SJSA1 (cell line): ENCODE data around the gene KLF3. TPM values are rescaled to one million over a fixed set of nuclear protein-coding genes. Genes with fewer than 3 reads are reported as not detected.

Experiments used
- DNase-seq, 2 experiments: peaks; one replicate each; pipeline ENCODE4 v3.0.0-alpha.2; 2015 to 2020; ENCODE audit warnings: low spot score in 2 of 2, low read depth in 1 of 2
- H3K27ac ChIP-seq: fragments of 250-450 bp; sonication (Bioruptor Pico); 2 replicates; pipeline ENCODE4 v1.5.1; 2020; ENCODE audit warnings: mild to moderate bottlenecking, moderate library complexity
- H3K27me3 ChIP-seq: fragments of 250-450 bp; sonication (Bioruptor Pico); replicated peaks from 2 replicates; pipeline ENCODE4 v1.5.1; 2020; ENCODE audit warnings: mild to moderate bottlenecking, moderate library complexity
- H3K36me3 ChIP-seq: fragments of 250-450 bp; sonication (Bioruptor Pico); 2 replicates; pipeline ENCODE4 v1.5.1; 2020; ENCODE audit warnings: mild to moderate bottlenecking
- H3K4me1 ChIP-seq: fragments of 250-450 bp; sonication (Bioruptor Pico); replicated peaks from 2 replicates; pipeline ENCODE4 v1.6.1; 2021; ENCODE audit warnings: mild to moderate bottlenecking
- H3K4me3 ChIP-seq: fragments of 250-450 bp; sonication (Bioruptor Pico); 2 replicates; pipeline ENCODE4 v1.5.1; 2020; ENCODE audit warnings: mild to moderate bottlenecking
- H3K9me3 ChIP-seq: fragments of 250-450 bp; sonication (Bioruptor Pico); replicated peaks from 2 replicates; pipeline ENCODE4 v1.5.1; 2020; ENCODE audit warnings: mild to moderate bottlenecking
- total RNA-seq: library from RNA; depleted of rRNA; stranded (reverse); fragments of >200 nt; shearing (Covaris generic); gene quantifications from 2 replicates; pipeline ENCODE4 v1.2.3, GENCODE V29; 2014

Gene KLF3
- total RNA-seq, 1 experiment from 2014 or later, result 8.3 TPM

- H3K36me3 ChIP-seq, result no peaks in the 10 kb centered on the region
- no peak overlapping the region for H3K4me3 ChIP-seq
- no peaks in the 10 kb centered on the region for H3K27me3 ChIP-seq
- no peak for DNase-seq
- no peak overlapping the region for H3K27ac ChIP-seq
- no peaks in the 10 kb centered on the region for H3K9me3 ChIP-seq
- H3K4me1 ChIP-seq, result peaks cover 60% of the 10 kb centered on the region
Observed at GRCh38 chr4:38672397-38673129, 8.6 kb downstream of the KLF3 start.

GRCh38 chr4:38673130-38673978 is 9.4 kb downstream of the KLF3 start:
- Histone ChIP-seq H3K27ac (no peak overlapping the region), H3K9me3 (no peaks in the 10 kb centered on the region), H3K4me3 (no peak overlapping the region), H3K36me3 (no peaks in the 10 kb centered on the region), H3K27me3 (no peaks in the 10 kb centered on the region), H3K4me1 (peaks cover 64% of the 10 kb centered on the region)
- no peak for DNase-seq

GRCh38 chr4:38674258-38675144 is 10.5 kb downstream of the KLF3 start:
- Histone ChIP-seq H3K27ac (no peak overlapping the region), H3K4me1 (peaks cover 63% of the 10 kb centered on the region), H3K9me3 (no peaks in the 10 kb centered on the region), H3K4me3 (no peak overlapping the region), H3K27me3 (no peaks in the 10 kb centered on the region), H3K36me3 (no peaks in the 10 kb centered on the region; the same call in 1 of the 2 replicates)
- no peak for DNase-seq

GRCh38 chr4:38675146-38676121 is 11.4 kb downstream of the KLF3 start:
- 0 out of 2 replicates have a peak overlapping the region, but pooled peaks have one; percentile 1 for H3K27ac ChIP-seq
- no peaks in the 10 kb centered on the region for H3K9me3 ChIP-seq
- no peak overlapping the region for H3K4me3 ChIP-seq
- peak; percentile 68 to 69 for DNase-seq
- H3K4me1 ChIP-seq, result peaks cover 63% of the 10 kb centered on the region
- H3K27me3 ChIP-seq, result no peaks in the 10 kb centered on the region
- H3K36me3 ChIP-seq, result no peaks in the 10 kb centered on the region; the same call in none of the 2 replicates

- Histone ChIP-seq H3K4me3 (no peak overlapping the region), H3K9me3 (no peaks in the 10 kb centered on the region), H3K27ac (peak overlapping the region; percentile 35), H3K4me1 (peaks cover 57% of the 10 kb centered on the region), H3K27me3 (no peaks in the 10 kb centered on the region), H3K36me3 (peaks cover 12% of the 10 kb centered on the region)
- DNase-seq, result no peak
Observed at GRCh38 chr4:38676986-38677385, 13.0 kb downstream of the KLF3 start.

- no peak overlapping the region for H3K4me3 ChIP-seq
- H3K9me3 ChIP-seq, result no peaks in the 10 kb centered on the region
- no peak for DNase-seq
- H3K27ac ChIP-seq, result peak overlapping the region; percentile 35
- peaks cover 52% of the 10 kb centered on the region for H3K4me1 ChIP-seq
- peaks cover 12% of the 10 kb centered on the region for H3K36me3 ChIP-seq
- H3K27me3 ChIP-seq, result no peaks in the 10 kb centered on the region
Observed at GRCh38 chr4:38677441-38677840, 13.4 kb downstream of the KLF3 start.

- peak; percentile 51 to 58 for DNase-seq
- no peaks in the 10 kb centered on the region for H3K9me3 ChIP-seq
- H3K4me1 ChIP-seq, result peaks cover 46% of the 10 kb centered on the region
- H3K4me3 ChIP-seq, result no peak overlapping the region
- H3K27me3 ChIP-seq, result no peaks in the 10 kb centered on the region
- H3K36me3 ChIP-seq, result peaks cover 12% of the 10 kb centered on the region
- H3K27ac ChIP-seq, result peak overlapping the region; percentile 35
Observed at GRCh38 chr4:38678078-38678477, 14.1 kb downstream of the KLF3 start.

GRCh38 chr4:38679921-38680320 is 15.9 kb downstream of the KLF3 start:
- no peak for DNase-seq
- Histone ChIP-seq H3K4me3 (no peak overlapping the region), H3K4me1 (peaks cover 35% of the 10 kb centered on the region), H3K36me3 (peaks cover 12% of the 10 kb centered on the region), H3K9me3 (no peaks in the 10 kb centered on the region), H3K27ac (no peak overlapping the region), H3K27me3 (no peaks in the 10 kb centered on the region)

GRCh38 chr4:38681281-38681991 is 17.4 kb downstream of the KLF3 start:
- Histone ChIP-seq H3K4me1 (peaks cover 21% of the 10 kb centered on the region), H3K4me3 (no peak overlapping the region), H3K36me3 (peaks cover 12% of the 10 kb centered on the region), H3K27me3 (no peaks in the 10 kb centered on the region), H3K9me3 (no peaks in the 10 kb centered on the region), H3K27ac (no peak overlapping the region)
- no peak for DNase-seq

GRCh38 chr4:38682336-38682735 is 18.3 kb downstream of the KLF3 start:
- peaks cover 15% of the 10 kb centered on the region for H3K4me1 ChIP-seq
- peaks cover 12% of the 10 kb centered on the region for H3K36me3 ChIP-seq
- no peaks in the 10 kb centered on the region for H3K27me3 ChIP-seq
- H3K27ac ChIP-seq, result no peak overlapping the region
- no peak for DNase-seq
- no peaks in the 10 kb centered on the region for H3K9me3 ChIP-seq
- no peak overlapping the region for H3K4me3 ChIP-seq

- H3K27me3 ChIP-seq, result no peaks in the 10 kb centered on the region
- H3K9me3 ChIP-seq, result no peaks in the 10 kb centered on the region
- H3K4me1 ChIP-seq, result peaks cover 6% of the 10 kb centered on the region
- H3K27ac ChIP-seq, result no peak overlapping the region
- H3K4me3 ChIP-seq, result no peak overlapping the region
- peaks cover 16% of the 10 kb centered on the region for H3K36me3 ChIP-seq
- DNase-seq, result no peak
Observed at GRCh38 chr4:38683276-38683675, 19.3 kb downstream of the KLF3 start.

- no peaks in the 10 kb centered on the region for H3K9me3 ChIP-seq
- no peaks in the 10 kb centered on the region for H3K27me3 ChIP-seq
- no peaks in the 10 kb centered on the region for H3K4me1 ChIP-seq
- peaks cover 24% of the 10 kb centered on the region for H3K36me3 ChIP-seq
- no peak overlapping the region for H3K27ac ChIP-seq
- no peak overlapping the region for H3K4me3 ChIP-seq
- DNase-seq, result no peak
Observed at GRCh38 chr4:38684271-38684670, 20.3 kb downstream of the KLF3 start.
